Superior temporal gyrus (tissue), 1 donor: ENCODE results near the gene DNAJC5G.
"Not testable (repeated sequence)": the region's sequence is repeated elsewhere in the genome, so short reads cannot be mapped to it uniquely, and the experiment has no call there.

Experiments used
- DNase-seq: peaks from one replicate; pipeline ENCODE4 v3.0.0-alpha.2; 2016; ENCODE audit errors: extremely low spot score

DNAJC5G gene

GRCh38 chr2:27308359-27308881 lies 33.2 kb downstream of the DNAJC5G start, which contains the start of gene UCN:
Gene UCN, minus strand, starts transcription at chr2:27308445. Its CDS starts 550 bp downstream, at chr2:27307895.
- DNase-seq: no peak

- DNase-seq: no peak
Measured at GRCh38 chr2:27309651-27310050, 34.4 kb downstream of the DNAJC5G start.

- no peak for DNase-seq
Measured at GRCh38 chr2:27312152-27312551, 36.9 kb downstream of the DNAJC5G start.

- no peak for DNase-seq
Measured at GRCh38 chr2:27313882-27314645, 38.8 kb downstream of the DNAJC5G start.

- no peak for DNase-seq
Measured at GRCh38 chr2:27314709-27315108, 39.5 kb downstream of the DNAJC5G start.

- no peak for DNase-seq
Measured at GRCh38 chr2:27315122-27315521, 39.9 kb downstream of the DNAJC5G start.

GRCh38 chr2:27316655-27317412 lies 41.6 kb downstream of the DNAJC5G start:
- peak; percentile 77 for DNase-seq

- DNase-seq: not testable (repeated sequence)
Measured at GRCh38 chr2:27319839-27320238, 44.6 kb downstream of the DNAJC5G start.

GRCh38 chr2:27320958-27321543 lies 45.8 kb downstream of the DNAJC5G start:
- no peak for DNase-seq

- no peak for DNase-seq
Measured at GRCh38 chr2:27322301-27322765, 47.1 kb downstream of the DNAJC5G start.

GRCh38 chr2:27322766-27323595 lies 47.7 kb downstream of the DNAJC5G start, which contains the start of gene MPV17:
Gene MPV17, minus strand, starts transcription at chr2:27323097. Its CDS starts 580 bp downstream, at chr2:27322517.
- DNase-seq: peak; percentile 96

GRCh38 chr2:27323596-27324285 lies 48.5 kb downstream of the DNAJC5G start:
- no peak for DNase-seq

GRCh38 chr2:27324720-27325119 lies 49.5 kb downstream of the DNAJC5G start:
- DNase-seq: no peak
